Endodermal cell (in vitro differentiated cells): Measurements from ENCODE around the gene CROCC2. TPM values are rescaled to one million over a fixed set of nuclear protein-coding genes. Genes with fewer than 3 reads are reported as not detected.

ENCODE experiments used
- DNase-seq: peaks from one replicate; pipeline ENCODE4 v3.0.0-alpha.2; 2017
- H3K27ac ChIP-seq: 2 replicates; pipeline ENCODE4 v1.5.1; 2013; ENCODE audit warnings: mild to moderate bottlenecking, low read depth, low read length, moderate library complexity
- H3K27me3 ChIP-seq: 2 replicates; pipeline ENCODE4 v1.6.1; 2013; ENCODE audit warnings: mild to moderate bottlenecking, low read length, moderate library complexity; ENCODE audit not compliant: insufficient read depth, control insufficient read depth, poor library complexity, severe bottlenecking
- H3K36me3 ChIP-seq: 2 replicates; pipeline ENCODE4 v1.7.0; 2013; ENCODE audit warnings: mild to moderate bottlenecking, low read length, moderate library complexity; ENCODE audit not compliant: control insufficient read depth, insufficient read depth
- H3K4me1 ChIP-seq: one replicate; pipeline ENCODE4 v1.7.0; 2013; ENCODE audit warnings: low read length; ENCODE audit not compliant: control insufficient read depth, insufficient read depth
- H3K4me3 ChIP-seq: 2 replicates; pipeline ENCODE4 v1.5.1; 2013; ENCODE audit warnings: mild to moderate bottlenecking, low read length, moderate library complexity
- H3K9ac ChIP-seq: 2 replicates; pipeline ENCODE4 v1.6.1; 2013; ENCODE audit warnings: mild to moderate bottlenecking, low read length, moderate library complexity; ENCODE audit not compliant: poor library complexity, severe bottlenecking; ENCODE audit errors: extremely low read depth
- H3K9me3 ChIP-seq: 2 replicates; pipeline ENCODE4 v1.6.1; 2013; ENCODE audit warnings: mild to moderate bottlenecking, low read length, moderate library complexity; ENCODE audit not compliant: control insufficient read depth
- H3K27ac Mint-ChIP-seq: 2 replicates; pipeline ENCODE4 v1.8.0; 2020; ENCODE audit warnings: mixed read lengths
- H3K27me3 Mint-ChIP-seq: 2 replicates; pipeline ENCODE4 v1.8.0; 2021; ENCODE audit warnings: mild to moderate bottlenecking, mixed read lengths; ENCODE audit not compliant: insufficient read depth
- H3K36me3 Mint-ChIP-seq: 2 replicates; pipeline ENCODE4 v1.8.0; 2020; ENCODE audit warnings: low read depth, mixed read lengths
- H3K4me1 Mint-ChIP-seq: 2 replicates; pipeline ENCODE4 v1.8.0; 2020; ENCODE audit warnings: mixed read lengths
- H3K4me3 Mint-ChIP-seq: 2 replicates; pipeline ENCODE4 v1.8.0; 2020; ENCODE audit warnings: mild to moderate bottlenecking, moderate library complexity, mixed read lengths
- H3K9me3 Mint-ChIP-seq: 2 replicates; pipeline ENCODE4 v1.8.0; 2020; ENCODE audit warnings: mild to moderate bottlenecking, mixed read lengths
- CTCF ChIP-seq: fragments of 200-600 bp; sonication (generic); conservative IDR thresholded peaks from 2 replicates; pipeline ENCODE4 v1.5.0; 2021; ENCODE audit warnings: antibody characterized with exemption, mild to moderate bottlenecking
- WGBS, 2 experiments: methylation state at CpG; one replicate each; pipeline versions ENCODE4 v1.1.5 to v1.1.7; 2013; ENCODE audit warnings: missing lambda C conversion rate in 2 of 2, mixed read lengths in 1 of 2; ENCODE audit not compliant: insufficient coverage in 1 of 2, insufficient read length in 1 of 2; 5-methylcytosine and 5-hydroxymethylcytosine counted together
- total RNA-seq, 2 donors: library from RNA; stranded (reverse); fragmentation: NEBNext Ultra II Directional in 1 of 2; extraction: Animal tissue kit (Norgen Biotek cat#: 25700) in 1 of 2; gene quantifications; 2 replicates in 1 of 2; 3 replicates in 1 of 2; pipeline ENCODE4 v1.2.1, GENCODE V29; 2021

The CROCC2 gene
- total RNA-seq, 2 donors from 2014 or later = not detected

GRCh38 chr2:240904216-240905175, 1.6 kb upstream of the CROCC2 start:
- Histone ChIP-seq H3K4me3 (no peak overlapping the region), H3K36me3 (no peaks in the 10 kb centered on the region), H3K27me3 (peaks cover 9% of the 10 kb centered on the region), H3K27ac (no peak overlapping the region), H3K9ac (no peak overlapping the region), H3K4me1 (no peaks in the 10 kb centered on the region), H3K9me3 (peaks cover 15% of the 10 kb centered on the region)
- Mint-ChIP-seq H3K4me1 (peaks cover 14% of the 10 kb centered on the region), H3K27me3 (peaks cover 27% of the 10 kb centered on the region), H3K4me3 (no peak overlapping the region), H3K27ac (no peak overlapping the region), H3K36me3 (peaks cover 3% of the 10 kb centered on the region), H3K9me3 (peaks cover 17% of the 10 kb centered on the region)
- no peak for TF ChIP-seq CTCF
- 91 to 92% methylated on average over 9 to 18 of the region's 19 CpGs for WGBS, 2 experiments
- no peak for DNase-seq

GRCh38 chr2:240905176-240905781, 857 bp upstream of the CROCC2 start:
- Histone ChIP-seq H3K9me3 (peaks cover 15% of the 10 kb centered on the region), H3K27ac (no peak overlapping the region), H3K4me1 (no peaks in the 10 kb centered on the region), H3K36me3 (no peaks in the 10 kb centered on the region), H3K4me3 (no peak overlapping the region), H3K9ac (no peak overlapping the region), H3K27me3 (peaks cover 9% of the 10 kb centered on the region)
- Mint-ChIP-seq H3K27ac (no peak overlapping the region), H3K36me3 (peaks cover 3% of the 10 kb centered on the region), H3K9me3 (peaks cover 17% of the 10 kb centered on the region), H3K4me1 (peaks cover 14% of the 10 kb centered on the region), H3K27me3 (peaks cover 28% of the 10 kb centered on the region), H3K4me3 (no peak overlapping the region)
- TF ChIP-seq CTCF = no peak
- DNase-seq = no peak
- WGBS, 2 experiments = 92 to 93% methylated on average over 10 to 13 of the region's 13 CpGs

GRCh38 chr2:240906911-240907590, 915 bp downstream of the CROCC2 start:
- DNase-seq = no peak
- H3K36me3 Mint-ChIP-seq = no peaks in the 10 kb centered on the region

More at GRCh38 chr2:240906911-240907590, 915 bp downstream of the CROCC2 start:
- no peak for TF ChIP-seq CTCF
- Histone ChIP-seq H3K27me3 (peaks cover 14% of the 10 kb centered on the region), H3K4me1 (no peaks in the 10 kb centered on the region), H3K36me3 (no peaks in the 10 kb centered on the region), H3K27ac (no peak overlapping the region), H3K9ac (no peak overlapping the region), H3K9me3 (no peaks in the 10 kb centered on the region), H3K4me3 (no peak overlapping the region)
- peaks cover 13% of the 10 kb centered on the region for H3K4me1 Mint-ChIP-seq
- peaks cover 6% of the 10 kb centered on the region for H3K9me3 Mint-ChIP-seq
- H3K4me3 Mint-ChIP-seq = no peak overlapping the region
- WGBS, 2 experiments = 90 to 91% methylated on average over 11 to 22 of the region's 22 CpGs
- no peak overlapping the region for H3K27ac Mint-ChIP-seq
- H3K27me3 Mint-ChIP-seq = peaks cover 30% of the 10 kb centered on the region
